ENCODE results near the gene ZC3H15.

DNA sequence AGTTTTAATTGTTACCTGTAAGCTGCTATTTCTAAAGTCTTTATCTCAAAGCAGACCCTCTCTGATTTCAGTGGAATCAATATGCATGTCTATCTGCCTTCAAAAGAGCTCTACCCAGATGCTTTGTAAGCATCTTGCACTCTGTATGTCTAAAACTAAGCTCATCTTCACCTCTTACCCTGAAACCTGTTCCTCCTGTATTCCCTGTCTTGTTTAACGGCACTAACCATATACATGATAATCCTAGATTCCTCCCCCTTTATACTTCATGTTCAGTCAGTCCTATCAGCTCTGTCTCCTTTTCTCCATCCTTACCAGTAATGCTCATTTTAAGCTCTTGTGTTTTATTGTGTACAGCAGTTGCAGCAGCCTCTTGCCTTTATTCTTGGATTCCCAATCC lies 12.8 kb downstream of the ZC3H15 start:
- TF ChIP-seq, protein P1, sequence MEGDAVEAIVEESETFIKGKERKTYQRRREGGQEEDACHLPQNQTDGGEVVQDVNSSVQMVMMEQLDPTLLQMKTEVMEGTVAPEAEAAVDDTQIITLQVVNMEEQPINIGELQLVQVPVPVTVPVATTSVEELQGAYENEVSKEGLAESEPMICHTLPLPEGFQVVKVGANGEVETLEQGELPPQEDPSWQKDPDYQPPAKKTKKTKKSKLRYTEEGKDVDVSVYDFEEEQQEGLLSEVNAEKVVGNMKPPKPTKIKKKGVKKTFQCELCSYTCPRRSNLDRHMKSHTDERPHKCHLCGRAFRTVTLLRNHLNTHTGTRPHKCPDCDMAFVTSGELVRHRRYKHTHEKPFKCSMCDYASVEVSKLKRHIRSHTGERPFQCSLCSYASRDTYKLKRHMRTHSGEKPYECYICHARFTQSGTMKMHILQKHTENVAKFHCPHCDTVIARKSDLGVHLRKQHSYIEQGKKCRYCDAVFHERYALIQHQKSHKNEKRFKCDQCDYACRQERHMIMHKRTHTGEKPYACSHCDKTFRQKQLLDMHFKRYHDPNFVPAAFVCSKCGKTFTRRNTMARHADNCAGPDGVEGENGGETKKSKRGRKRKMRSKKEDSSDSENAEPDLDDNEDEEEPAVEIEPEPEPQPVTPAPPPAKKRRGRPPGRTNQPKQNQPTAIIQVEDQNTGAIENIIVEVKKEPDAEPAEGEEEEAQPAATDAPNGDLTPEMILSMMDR (IDR thresholded peaks at IDR 0.05; ENCODE audit: insufficient read depth, low read length, poor library complexity, severe bottlenecking) = no peak
- no peak for TF ChIP-seq EZH2phosphoT487 (conservative IDR thresholded peaks at IDR 0.05; ENCODE audit: low read length)
